DND-41 (cell line): ENCODE results near the gene BMP3.

Experiments used
- ATAC-seq: fragments of 200-7000 bp; cut with Tn5 transposase; 3 replicates; pipeline ENCODE4 v1.9.1; 2021; ENCODE audit warnings: low read depth; ENCODE audit not compliant: insufficient read depth
- DNase-seq: peaks from one replicate; pipeline ENCODE4 v3.0.0-alpha.2; 2020
- H2AFZ ChIP-seq: 2 replicates; pipeline ENCODE4 v1.6.0; 2012; ENCODE audit warnings: low read depth, low read length
- H3K27ac ChIP-seq: 2 replicates; pipeline ENCODE4 v1.5.1; 2012; ENCODE audit warnings: low read length, inconsistent platforms
- H3K27me3 ChIP-seq: fragments of 200-600 bp; sonication (generic); 2 replicates; pipeline ENCODE4 v1.6.0; 2012; ENCODE audit warnings: low read length, mild to moderate bottlenecking, inconsistent platforms; ENCODE audit not compliant: insufficient read depth, poor library complexity
- H3K36me3 ChIP-seq: 2 replicates; pipeline ENCODE4 v1.5.1; 2012; ENCODE audit warnings: low read length, inconsistent platforms; ENCODE audit not compliant: insufficient read depth
- H3K4me1 ChIP-seq: 2 replicates; pipeline ENCODE4 v1.5.1; 2012; ENCODE audit warnings: mild to moderate bottlenecking, low read length; ENCODE audit not compliant: insufficient read depth
- H3K4me2 ChIP-seq: 2 replicates; pipeline ENCODE4 v1.6.0; 2012; ENCODE audit warnings: mild to moderate bottlenecking, moderate library complexity, low read length, inconsistent platforms; ENCODE audit not compliant: insufficient read depth
- H3K4me3 ChIP-seq, 2 experiments: fragments of 200-600 bp in 1 of 2; shearing (Covaris generic) in 1 of 2; 2 replicates each; pipeline ENCODE4 v1.5.1; 2012 to 2016; ENCODE audit warnings: inconsistent platforms in 2 of 2, low read length in 2 of 2, mild to moderate bottlenecking in 2 of 2, low read depth in 1 of 2, moderate library complexity in 1 of 2
- H3K79me2 ChIP-seq: 2 replicates; pipeline ENCODE4 v1.6.0; 2012; ENCODE audit warnings: low read length, inconsistent platforms; ENCODE audit not compliant: insufficient read depth
- H3K9ac ChIP-seq: 2 replicates; pipeline ENCODE4 v1.6.0; 2012; ENCODE audit warnings: low read depth, mild to moderate bottlenecking, inconsistent platforms, low read length, moderate library complexity
- H3K9me3 ChIP-seq: 2 replicates; pipeline ENCODE4 v1.5.1; 2012; ENCODE audit warnings: low read length, moderate library complexity, mild to moderate bottlenecking, inconsistent platforms; ENCODE audit not compliant: insufficient read depth, severe bottlenecking
- H4K20me1 ChIP-seq: 2 replicates; pipeline ENCODE4 v1.6.0; 2012; ENCODE audit warnings: low read length; ENCODE audit not compliant: insufficient read depth
- EZH2 ChIP-seq: IDR thresholded peaks from 3 replicates; pipeline ENCODE4 v1.6.1; 2012; ENCODE audit warnings: borderline replicate concordance, low read depth, mild to moderate bottlenecking, moderate library complexity, low read length, inconsistent platforms; ENCODE audit not compliant: severe bottlenecking
- TF ChIP-seq, protein P1 (sequence below): IDR thresholded peaks from 2 replicates; pipeline ENCODE4 v1.5.1; 2012; ENCODE audit warnings: borderline replicate concordance, low read length, moderate library complexity, mild to moderate bottlenecking; ENCODE audit not compliant: poor library complexity, severe bottlenecking; ENCODE audit errors: extremely low read depth

Gene BMP3

DNA sequence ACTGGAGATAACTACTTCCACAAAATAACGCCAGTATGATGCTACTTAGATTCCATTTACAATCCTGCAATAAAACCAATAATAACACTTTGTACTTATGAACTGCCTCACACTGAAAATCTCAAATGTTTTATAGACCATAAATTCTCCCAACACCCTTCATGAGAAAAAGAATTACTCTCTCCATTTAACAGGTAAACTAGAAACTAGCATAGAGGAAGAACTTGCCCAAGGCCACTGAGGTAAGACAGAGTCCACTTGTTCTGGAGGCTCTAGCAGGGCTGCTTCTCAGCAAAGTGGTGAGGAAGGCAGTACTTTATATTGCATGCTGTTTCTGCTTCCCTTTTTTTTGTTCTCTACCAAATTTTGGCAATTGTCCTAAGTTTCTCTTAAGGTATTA is 11.5 kb upstream of the BMP3 start:
- no peak for ATAC-seq

GRCh38 chr4:81021142-81021944 is 9.2 kb upstream of the BMP3 start:
- H3K27me3 ChIP-seq = no peaks in the 10 kb centered on the region
- no peak overlapping the region for H3K4me3 ChIP-seq
- H3K9ac ChIP-seq = no peak overlapping the region
- no peaks in the 10 kb centered on the region for H3K9me3 ChIP-seq
- DNase-seq (no peak), ATAC-seq (no peak)
- no peaks in the 10 kb centered on the region for H3K4me1 ChIP-seq
- no peak overlapping the region for H3K27ac ChIP-seq
- TF ChIP-seq, protein P1, sequence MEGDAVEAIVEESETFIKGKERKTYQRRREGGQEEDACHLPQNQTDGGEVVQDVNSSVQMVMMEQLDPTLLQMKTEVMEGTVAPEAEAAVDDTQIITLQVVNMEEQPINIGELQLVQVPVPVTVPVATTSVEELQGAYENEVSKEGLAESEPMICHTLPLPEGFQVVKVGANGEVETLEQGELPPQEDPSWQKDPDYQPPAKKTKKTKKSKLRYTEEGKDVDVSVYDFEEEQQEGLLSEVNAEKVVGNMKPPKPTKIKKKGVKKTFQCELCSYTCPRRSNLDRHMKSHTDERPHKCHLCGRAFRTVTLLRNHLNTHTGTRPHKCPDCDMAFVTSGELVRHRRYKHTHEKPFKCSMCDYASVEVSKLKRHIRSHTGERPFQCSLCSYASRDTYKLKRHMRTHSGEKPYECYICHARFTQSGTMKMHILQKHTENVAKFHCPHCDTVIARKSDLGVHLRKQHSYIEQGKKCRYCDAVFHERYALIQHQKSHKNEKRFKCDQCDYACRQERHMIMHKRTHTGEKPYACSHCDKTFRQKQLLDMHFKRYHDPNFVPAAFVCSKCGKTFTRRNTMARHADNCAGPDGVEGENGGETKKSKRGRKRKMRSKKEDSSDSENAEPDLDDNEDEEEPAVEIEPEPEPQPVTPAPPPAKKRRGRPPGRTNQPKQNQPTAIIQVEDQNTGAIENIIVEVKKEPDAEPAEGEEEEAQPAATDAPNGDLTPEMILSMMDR = no peak
- TF ChIP-seq EZH2 = no peak
- H3K4me2 ChIP-seq = no peak overlapping the region
- H2AFZ ChIP-seq = no peak overlapping the region
- H3K79me2 ChIP-seq = no peaks in the 10 kb centered on the region
- H3K36me3 ChIP-seq = no peaks in the 10 kb centered on the region
- no peaks in the 10 kb centered on the region for H4K20me1 ChIP-seq

More for the DNA sequence above, 11.5 kb upstream of the BMP3 start:
- no peak for DNase-seq
- H3K4me2 ChIP-seq = no peak overlapping the region
- no peaks in the 10 kb centered on the region for H3K4me1 ChIP-seq
- no peaks in the 10 kb centered on the region for H3K36me3 ChIP-seq
- H3K4me3 ChIP-seq = no peak overlapping the region
- no peaks in the 10 kb centered on the region for H3K9me3 ChIP-seq
- H4K20me1 ChIP-seq = no peaks in the 10 kb centered on the region
- H3K79me2 ChIP-seq = no peaks in the 10 kb centered on the region
- no peak overlapping the region for H3K27ac ChIP-seq
- H2AFZ ChIP-seq = no peak overlapping the region
- TF ChIP-seq EZH2 = no peak
- TF ChIP-seq, protein P1 = no peak
- no peak overlapping the region for H3K9ac ChIP-seq
- no peaks in the 10 kb centered on the region for H3K27me3 ChIP-seq

DNA sequence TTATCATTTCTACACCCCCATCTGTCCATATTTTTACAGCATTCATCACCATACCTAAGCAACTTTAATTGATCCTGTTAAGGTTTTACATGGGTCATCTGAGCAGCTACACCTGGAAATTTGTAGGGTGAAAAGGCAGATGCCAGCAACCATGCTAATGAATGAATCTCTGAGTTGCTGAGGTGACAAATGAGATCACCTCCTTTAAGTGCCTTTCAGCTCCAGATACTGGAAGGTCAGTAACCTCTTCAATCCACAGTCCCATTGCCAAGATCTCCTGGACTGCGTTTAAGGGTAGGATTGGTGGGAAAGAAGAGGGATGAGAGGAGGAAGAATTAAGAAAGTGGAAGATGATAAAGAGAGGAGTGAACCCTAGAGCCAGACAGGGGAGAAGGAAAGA is 8.5 kb upstream of the BMP3 start:
- no peak overlapping the region for H3K9ac ChIP-seq
- no peaks in the 10 kb centered on the region for H3K9me3 ChIP-seq
- H3K27me3 ChIP-seq = no peaks in the 10 kb centered on the region
- DNase-seq (no peak), ATAC-seq (no peak)
- no peaks in the 10 kb centered on the region for H3K4me1 ChIP-seq
- H3K36me3 ChIP-seq = no peaks in the 10 kb centered on the region
- no peak overlapping the region for H3K4me3 ChIP-seq
- no peak for TF ChIP-seq EZH2
- TF ChIP-seq, protein P1 = no peak
- no peak overlapping the region for H3K4me2 ChIP-seq
- H4K20me1 ChIP-seq = no peaks in the 10 kb centered on the region
- H3K27ac ChIP-seq = no peak overlapping the region
- H2AFZ ChIP-seq = no peak overlapping the region
- no peaks in the 10 kb centered on the region for H3K79me2 ChIP-seq
